GM23338 (cell line): ENCODE results near the gene JAGN1. TPM values are rescaled to one million over a fixed set of nuclear protein-coding genes. Genes with fewer than 3 reads are reported as not detected.

Experiments
- ATAC-seq: fragments of 200-7000 bp; cut with Tn5 transposase; 3 replicates; pipeline ENCODE4 v1.9.1; 2020
- DNase-seq: peaks from one replicate; pipeline ENCODE4 v3.0.0-alpha.2; 2015; ENCODE audit warnings: low spot score
- H2AFZ ChIP-seq: fragments of 200-600 bp; sonication (generic); 2 replicates; pipeline ENCODE4 v1.8.0; 2016; ENCODE audit warnings: antibody characterized with exemption, mild to moderate bottlenecking, moderate library complexity
- H3F3A ChIP-seq: fragments of 200-600 bp; sonication (generic); replicated peaks from 2 replicates; pipeline ENCODE4 v1.8.0; 2017; ENCODE audit warnings: antibody characterized with exemption, mixed run types, low read depth
- H3K27ac ChIP-seq: fragments of 200-600 bp; sonication (generic); 2 replicates; pipeline ENCODE4 v1.6.1; 2016; ENCODE audit warnings: low read depth
- H3K27me3 ChIP-seq: fragments of 200-600 bp; sonication (generic); 2 replicates; pipeline ENCODE4 v1.8.0; 2016; ENCODE audit warnings: mild to moderate bottlenecking, mixed run types, moderate library complexity; ENCODE audit not compliant: insufficient read depth
- H3K36me3 ChIP-seq: fragments of 200-600 bp; sonication (generic); 2 replicates; pipeline ENCODE4 v1.8.0; 2016; ENCODE audit warnings: mild to moderate bottlenecking; ENCODE audit not compliant: insufficient read depth
- H3K4me1 ChIP-seq: fragments of 200-600 bp; sonication (generic); 2 replicates; pipeline ENCODE4 v1.8.0; 2016; ENCODE audit warnings: mild to moderate bottlenecking, moderate library complexity; ENCODE audit not compliant: insufficient read depth
- H3K4me2 ChIP-seq: fragments of 200-600 bp; sonication (generic); 2 replicates; pipeline ENCODE4 v1.7.1; 2017; ENCODE audit warnings: mixed run types
- H3K4me3 ChIP-seq: fragments of 200-600 bp; sonication (generic); 2 replicates; pipeline ENCODE4 v1.6.1; 2016; ENCODE audit warnings: mixed run types
- H3K79me2 ChIP-seq: fragments of 200-600 bp; sonication (generic); replicated peaks from 2 replicates; pipeline ENCODE4 v1.8.0; 2017; ENCODE audit warnings: mild to moderate bottlenecking; ENCODE audit not compliant: insufficient read depth
- H3K9me2 ChIP-seq: fragments of 200-600 bp; sonication (generic); 2 replicates; pipeline ENCODE4 v1.8.0; 2017; ENCODE audit not compliant: insufficient read depth
- H4K20me1 ChIP-seq: fragments of 200-600 bp; sonication (generic); replicated peaks from 2 replicates; pipeline ENCODE4 v1.8.0; 2017; ENCODE audit warnings: mild to moderate bottlenecking; ENCODE audit not compliant: insufficient read depth
- H3K27ac Mint-ChIP-seq: 2 replicates; pipeline ENCODE4 v1.8.0; 2020; ENCODE audit warnings: inconsistent platforms, mild to moderate bottlenecking, moderate library complexity, mixed read lengths
- H3K27me3 Mint-ChIP-seq: 3 replicates; pipeline ENCODE4 v1.8.0; 2022; ENCODE audit warnings: low read depth, mild to moderate bottlenecking, moderate library complexity, mixed read lengths, inconsistent platforms; ENCODE audit not compliant: insufficient read depth, poor library complexity
- H3K36me3 Mint-ChIP-seq: 3 replicates; pipeline ENCODE4 v1.8.0; 2021; ENCODE audit warnings: low read depth, mild to moderate bottlenecking, inconsistent platforms, moderate library complexity, mixed read lengths
- H3K4me1 Mint-ChIP-seq: 3 replicates; pipeline ENCODE4 v1.8.0; 2020; ENCODE audit warnings: mild to moderate bottlenecking, inconsistent platforms, mixed read lengths
- H3K4me3 Mint-ChIP-seq: 3 replicates; pipeline ENCODE4 v1.8.0; 2021; ENCODE audit warnings: moderate library complexity, mild to moderate bottlenecking, inconsistent platforms, mixed read lengths
- H3K9me3 Mint-ChIP-seq: 3 replicates; pipeline ENCODE4 v1.8.0; 2020; ENCODE audit warnings: moderate library complexity, mild to moderate bottlenecking, inconsistent platforms, mixed read lengths
- CREB1 ChIP-seq: fragments of 250-450 bp; sonication (Bioruptor Pico); IDR thresholded peaks from 2 replicates; pipeline ENCODE4 v1.5.0; 2020; ENCODE audit warnings: low read depth, mild to moderate bottlenecking, moderate library complexity
- EZH2 ChIP-seq: fragments of 200-600 bp; sonication (generic); IDR thresholded peaks from one replicate; pipeline ENCODE4 v1.8.0; 2017; ENCODE audit warnings: antibody characterized with exemption, mild to moderate bottlenecking, low read depth; ENCODE audit not compliant: unreplicated experiment
- EZH2phosphoT487 ChIP-seq: fragments of 200-600 bp; sonication (generic); IDR thresholded peaks from one replicate; pipeline ENCODE4 v1.8.1; 2018; ENCODE audit warnings: antibody characterized with exemption; ENCODE audit not compliant: unreplicated experiment
- JUNB ChIP-seq: IDR thresholded peaks from one replicate; pipeline ENCODE4 v1.6.1; 2016; ENCODE audit warnings: antibody characterized with exemption; ENCODE audit not compliant: unreplicated experiment
- NANOG ChIP-seq: IDR thresholded peaks from 2 replicates; pipeline ENCODE4 v1.6.1; 2016; ENCODE audit warnings: antibody characterized with exemption, borderline replicate concordance
- POLR2AphosphoS5 ChIP-seq: IDR thresholded peaks from 2 replicates; pipeline ENCODE4 v1.6.1; 2016; ENCODE audit warnings: antibody characterized with exemption, low read depth
- STAT1 ChIP-seq: IDR thresholded peaks from one replicate; pipeline ENCODE4 v1.6.1; 2016; ENCODE audit warnings: antibody characterized with exemption; ENCODE audit not compliant: unreplicated experiment
- ZNF114 ChIP-seq: fragments of 250-450 bp; sonication (Bioruptor Pico); IDR thresholded peaks from 2 replicates; pipeline ENCODE4 v1.5.0; 2020; ENCODE audit warnings: mild to moderate bottlenecking, moderate library complexity
- polyA plus RNA-seq: library from polyadenylated mRNA; unstranded; fragments of >200 nt; fragmentation: Nextera tagmentation; extraction: Ambion mirVana; gene quantifications from 2 replicates; pipeline ENCODE4 v1.2.1, GENCODE V29; 2016
- total RNA-seq: library from RNA; depleted of rRNA; stranded (reverse); fragments of >200 nt; shearing (Covaris generic); gene quantifications from 2 replicates; pipeline ENCODE4 v1.2.3, GENCODE V29; 2014
- TF ChIP-seq, protein P1 (sequence below): fragments of 250-450 bp; sonication (Bioruptor Pico); IDR thresholded peaks from 2 replicates; pipeline ENCODE4 v1.5.0; 2020; ENCODE audit warnings: mild to moderate bottlenecking, moderate library complexity

Gene JAGN1
- total and polyA plus RNA-seq, 2 experiments from 2014 or later: 22.5 to 32.0 TPM

DNA sequence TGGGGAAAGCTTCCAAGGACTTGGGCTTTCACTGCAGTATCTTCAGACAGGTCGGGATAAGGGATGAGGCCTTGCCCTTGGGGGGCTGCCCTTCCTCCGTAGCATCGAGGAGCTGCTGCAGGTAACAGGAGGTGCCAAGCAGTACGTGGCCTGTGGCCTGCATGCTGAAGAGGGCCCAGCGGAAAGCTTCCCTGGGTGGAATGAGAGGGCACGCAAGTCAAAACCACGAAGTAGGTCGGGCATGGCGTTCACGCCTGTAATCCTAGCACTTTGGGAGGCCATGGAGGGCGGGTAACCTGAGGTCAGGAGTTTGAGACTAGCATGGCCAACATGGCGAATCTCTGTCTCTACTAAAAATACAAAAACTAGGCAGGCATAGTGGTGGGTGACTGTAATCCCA, 23.3 kb upstream of the JAGN1 start:
- Histone ChIP-seq H3F3A (no peaks in the 10 kb centered on the region), H3K4me1 (no peaks in the 10 kb centered on the region; the same call in 1 of the 2 replicates), H3K9me2 (no peaks in the 10 kb centered on the region), H4K20me1 (no peaks in the 10 kb centered on the region), H3K4me3 (no peak overlapping the region), H2AFZ (peak overlapping the region; percentile 32; the same call in 1 of the 2 replicates), H3K79me2 (no peaks in the 10 kb centered on the region), H3K4me2 (no peak overlapping the region), H3K27me3 (no peaks in the 10 kb centered on the region), H3K27ac (no peak overlapping the region), H3K36me3 (no peaks in the 10 kb centered on the region)
- ATAC-seq: no peak
- peaks cover under 1% of the 10 kb centered on the region; the same call in 2 of the 3 replicates for H3K4me1 Mint-ChIP-seq
- no peak overlapping the region for H3K27ac Mint-ChIP-seq
- H3K36me3 Mint-ChIP-seq: no peaks in the 10 kb centered on the region
- H3K27me3 Mint-ChIP-seq: peaks cover 15% of the 10 kb centered on the region
- no peaks in the 10 kb centered on the region for H3K9me3 Mint-ChIP-seq
- no peak overlapping the region for H3K4me3 Mint-ChIP-seq
- TF ChIP-seq EZH2 (no peak), NANOG (no peak), STAT1 (no peak), POLR2AphosphoS5 (no peak), EZH2phosphoT487 (no peak), CREB1 (no peak)
- TF ChIP-seq, protein P1, sequence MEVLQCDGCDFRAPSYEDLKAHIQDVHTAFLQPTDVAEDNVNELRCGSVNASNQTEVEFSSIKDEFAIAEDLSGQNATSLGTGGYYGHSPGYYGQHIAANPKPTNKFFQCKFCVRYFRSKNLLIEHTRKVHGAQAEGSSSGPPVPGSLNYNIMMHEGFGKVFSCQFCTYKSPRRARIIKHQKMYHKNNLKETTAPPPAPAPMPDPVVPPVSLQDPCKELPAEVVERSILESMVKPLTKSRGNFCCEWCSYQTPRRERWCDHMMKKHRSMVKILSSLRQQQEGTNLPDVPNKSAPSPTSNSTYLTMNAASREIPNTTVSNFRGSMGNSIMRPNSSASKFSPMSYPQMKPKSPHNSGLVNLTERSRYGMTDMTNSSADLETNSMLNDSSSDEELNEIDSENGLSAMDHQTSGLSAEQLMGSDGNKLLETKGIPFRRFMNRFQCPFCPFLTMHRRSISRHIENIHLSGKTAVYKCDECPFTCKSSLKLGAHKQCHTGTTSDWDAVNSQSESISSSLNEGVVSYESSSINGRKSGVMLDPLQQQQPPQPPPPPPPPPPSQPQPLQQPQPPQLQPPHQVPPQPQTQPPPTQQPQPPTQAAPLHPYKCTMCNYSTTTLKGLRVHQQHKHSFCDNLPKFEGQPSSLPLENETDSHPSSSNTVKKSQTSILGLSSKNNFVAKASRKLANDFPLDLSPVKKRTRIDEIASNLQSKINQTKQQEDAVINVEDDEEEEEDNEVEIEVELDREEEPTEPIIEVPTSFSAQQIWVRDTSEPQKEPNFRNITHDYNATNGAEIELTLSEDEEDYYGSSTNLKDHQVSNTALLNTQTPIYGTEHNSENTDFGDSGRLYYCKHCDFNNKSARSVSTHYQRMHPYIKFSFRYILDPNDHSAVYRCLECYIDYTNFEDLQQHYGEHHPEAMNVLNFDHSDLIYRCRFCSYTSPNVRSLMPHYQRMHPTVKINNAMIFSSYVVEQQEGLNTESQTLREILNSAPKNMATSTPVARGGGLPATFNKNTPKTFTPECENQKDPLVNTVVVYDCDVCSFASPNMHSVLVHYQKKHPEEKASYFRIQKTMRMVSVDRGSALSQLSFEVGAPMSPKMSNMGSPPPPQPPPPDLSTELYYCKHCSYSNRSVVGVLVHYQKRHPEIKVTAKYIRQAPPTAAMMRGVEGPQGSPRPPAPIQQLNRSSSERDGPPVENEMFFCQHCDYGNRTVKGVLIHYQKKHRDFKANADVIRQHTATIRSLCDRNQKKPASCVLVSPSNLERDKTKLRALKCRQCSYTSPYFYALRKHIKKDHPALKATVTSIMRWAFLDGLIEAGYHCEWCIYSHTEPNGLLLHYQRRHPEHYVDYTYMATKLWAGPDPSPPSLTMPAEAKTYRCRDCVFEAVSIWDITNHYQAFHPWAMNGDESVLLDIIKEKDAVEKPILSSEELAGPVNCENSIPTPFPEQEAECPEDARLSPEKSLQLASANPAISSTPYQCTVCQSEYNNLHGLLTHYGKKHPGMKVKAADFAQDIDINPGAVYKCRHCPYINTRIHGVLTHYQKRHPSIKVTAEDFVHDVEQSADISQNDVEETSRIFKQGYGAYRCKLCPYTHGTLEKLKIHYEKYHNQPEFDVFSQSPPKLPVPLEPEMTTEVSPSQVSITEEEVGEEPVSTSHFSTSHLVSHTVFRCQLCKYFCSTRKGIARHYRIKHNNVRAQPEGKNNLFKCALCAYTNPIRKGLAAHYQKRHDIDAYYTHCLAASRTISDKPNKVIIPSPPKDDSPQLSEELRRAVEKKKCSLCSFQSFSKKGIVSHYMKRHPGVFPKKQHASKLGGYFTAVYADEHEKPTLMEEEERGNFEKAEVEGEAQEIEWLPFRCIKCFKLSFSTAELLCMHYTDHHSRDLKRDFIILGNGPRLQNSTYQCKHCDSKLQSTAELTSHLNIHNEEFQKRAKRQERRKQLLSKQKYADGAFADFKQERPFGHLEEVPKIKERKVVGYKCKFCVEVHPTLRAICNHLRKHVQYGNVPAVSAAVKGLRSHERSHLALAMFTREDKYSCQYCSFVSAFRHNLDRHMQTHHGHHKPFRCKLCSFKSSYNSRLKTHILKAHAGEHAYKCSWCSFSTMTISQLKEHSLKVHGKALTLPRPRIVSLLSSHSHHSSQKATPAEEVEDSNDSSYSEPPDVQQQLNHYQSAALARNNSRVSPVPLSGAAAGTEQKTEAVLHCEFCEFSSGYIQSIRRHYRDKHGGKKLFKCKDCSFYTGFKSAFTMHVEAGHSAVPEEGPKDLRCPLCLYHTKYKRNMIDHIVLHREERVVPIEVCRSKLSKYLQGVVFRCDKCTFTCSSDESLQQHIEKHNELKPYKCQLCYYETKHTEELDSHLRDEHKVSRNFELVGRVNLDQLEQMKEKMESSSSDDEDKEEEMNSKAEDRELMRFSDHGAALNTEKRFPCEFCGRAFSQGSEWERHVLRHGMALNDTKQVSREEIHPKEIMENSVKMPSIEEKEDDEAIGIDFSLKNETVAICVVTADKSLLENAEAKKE: no peak
- no peak for DNase-seq

DNA sequence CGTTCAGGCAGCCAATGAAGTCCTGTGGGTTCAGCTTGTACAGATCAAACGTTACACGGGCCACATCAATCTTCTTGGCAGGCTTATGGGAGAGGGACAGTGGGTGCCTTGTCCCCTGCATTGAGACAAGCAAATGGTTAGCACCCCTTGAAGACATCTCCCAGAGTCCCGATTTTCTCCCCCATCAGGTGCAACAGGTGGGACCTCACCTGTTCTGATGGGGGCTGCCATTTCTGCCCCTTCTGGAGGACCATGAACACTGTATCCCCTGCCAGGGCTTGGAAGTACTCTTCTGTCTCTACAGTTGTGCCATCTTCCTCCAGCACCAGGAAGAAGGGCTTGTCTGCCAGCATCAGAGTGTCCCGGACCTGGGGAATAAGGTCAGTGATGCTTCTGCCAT, 20.5 kb upstream of the JAGN1 start:
- no peak for ATAC-seq
- H3K27me3 ChIP-seq: no peaks in the 10 kb centered on the region
- no peak overlapping the region for H3K4me3 ChIP-seq
- H3K27ac ChIP-seq: no peak overlapping the region
- H4K20me1 ChIP-seq: no peaks in the 10 kb centered on the region
- H3K36me3 Mint-ChIP-seq: no peaks in the 10 kb centered on the region
- H3K27me3 Mint-ChIP-seq: peaks cover 9% of the 10 kb centered on the region
- no peak for DNase-seq
- H2AFZ ChIP-seq: no peak overlapping the region
- no peaks in the 10 kb centered on the region; the same call in 2 of the 3 replicates for H3K9me3 Mint-ChIP-seq
- H3K9me2 ChIP-seq: no peaks in the 10 kb centered on the region
- H3K4me1 Mint-ChIP-seq: no peaks in the 10 kb centered on the region
- no peak overlapping the region for H3K4me2 ChIP-seq
- no peaks in the 10 kb centered on the region for H3F3A ChIP-seq
- H3K79me2 ChIP-seq: no peaks in the 10 kb centered on the region
- H3K27ac Mint-ChIP-seq: no peak overlapping the region
- H3K4me1 ChIP-seq: no peaks in the 10 kb centered on the region
- no peak overlapping the region for H3K4me3 Mint-ChIP-seq
- no peaks in the 10 kb centered on the region for H3K36me3 ChIP-seq
- TF ChIP-seq STAT1: no peak
- TF ChIP-seq ZNF114 (CRISPR knock-in tag): no peak
- no peak for TF ChIP-seq JUNB
